PFSK-1 (cell line): Measurements from ENCODE around the gene ZC3H12C.

Experiments
- FOXP2 ChIP-seq: optimal IDR thresholded peaks from 2 replicates; pipeline ENCODE3; 2011; ENCODE audit warnings: borderline replicate concordance, control low read depth, inconsistent platforms; ENCODE audit not compliant: insufficient read depth; ENCODE audit errors: extremely low read length, extremely low read depth
- POLR2AphosphoS5 ChIP-seq: IDR thresholded peaks from 2 replicates; pipeline ENCODE4 v1.6.1; 2012; ENCODE audit warnings: low read depth, mild to moderate bottlenecking, control low read depth, low read length, moderate library complexity
- SIN3A ChIP-seq: IDR thresholded peaks from 2 replicates; pipeline ENCODE4 v1.6.1; 2012; ENCODE audit warnings: mild to moderate bottlenecking, low read length, moderate library complexity, borderline replicate concordance; ENCODE audit not compliant: insufficient read depth
- TAF1 ChIP-seq: IDR thresholded peaks from 2 replicates; pipeline ENCODE4 v1.6.1; 2012; ENCODE audit warnings: low read length, control low read depth, borderline replicate concordance; ENCODE audit not compliant: insufficient read depth
- TF ChIP-seq, protein P1 (sequence below), 2 experiments: IDR thresholded peaks; 2 replicates each; pipeline versions ENCODE4 v1.6.1 to v1.8.0; 2011 to 2012; ENCODE audit warnings: low read depth in 2 of 2, low read length in 2 of 2, control low read depth in 1 of 2, inconsistent platforms in 1 of 2, mild to moderate bottlenecking in 1 of 2, moderate library complexity in 1 of 2; ENCODE audit not compliant: insufficient read depth in 1 of 2

Gene ZC3H12C

DNA sequence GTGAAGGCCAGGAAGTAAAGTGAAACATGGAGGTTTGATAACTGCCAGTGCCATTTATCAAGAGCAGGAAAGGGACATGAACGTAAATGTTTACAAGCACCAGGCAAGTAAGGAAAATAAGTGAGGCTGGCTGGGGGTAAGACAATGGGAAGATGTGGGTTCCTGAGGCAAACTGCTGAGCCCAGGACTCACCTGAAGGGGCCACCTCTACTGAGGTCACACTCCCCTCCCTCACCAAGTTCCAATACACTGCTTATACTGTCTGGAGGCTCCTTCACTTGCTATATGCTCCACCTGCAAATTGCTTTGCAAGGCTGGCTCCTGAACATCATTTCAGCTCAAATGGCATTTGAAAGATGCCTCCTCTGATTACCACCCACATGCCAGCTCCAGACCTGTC lies 10.3 kb upstream of the ZC3H12C start:
- no peak for TF ChIP-seq SIN3A
- no peak for TF ChIP-seq FOXP2
- no peak for TF ChIP-seq TAF1
- TF ChIP-seq, protein P1, sequence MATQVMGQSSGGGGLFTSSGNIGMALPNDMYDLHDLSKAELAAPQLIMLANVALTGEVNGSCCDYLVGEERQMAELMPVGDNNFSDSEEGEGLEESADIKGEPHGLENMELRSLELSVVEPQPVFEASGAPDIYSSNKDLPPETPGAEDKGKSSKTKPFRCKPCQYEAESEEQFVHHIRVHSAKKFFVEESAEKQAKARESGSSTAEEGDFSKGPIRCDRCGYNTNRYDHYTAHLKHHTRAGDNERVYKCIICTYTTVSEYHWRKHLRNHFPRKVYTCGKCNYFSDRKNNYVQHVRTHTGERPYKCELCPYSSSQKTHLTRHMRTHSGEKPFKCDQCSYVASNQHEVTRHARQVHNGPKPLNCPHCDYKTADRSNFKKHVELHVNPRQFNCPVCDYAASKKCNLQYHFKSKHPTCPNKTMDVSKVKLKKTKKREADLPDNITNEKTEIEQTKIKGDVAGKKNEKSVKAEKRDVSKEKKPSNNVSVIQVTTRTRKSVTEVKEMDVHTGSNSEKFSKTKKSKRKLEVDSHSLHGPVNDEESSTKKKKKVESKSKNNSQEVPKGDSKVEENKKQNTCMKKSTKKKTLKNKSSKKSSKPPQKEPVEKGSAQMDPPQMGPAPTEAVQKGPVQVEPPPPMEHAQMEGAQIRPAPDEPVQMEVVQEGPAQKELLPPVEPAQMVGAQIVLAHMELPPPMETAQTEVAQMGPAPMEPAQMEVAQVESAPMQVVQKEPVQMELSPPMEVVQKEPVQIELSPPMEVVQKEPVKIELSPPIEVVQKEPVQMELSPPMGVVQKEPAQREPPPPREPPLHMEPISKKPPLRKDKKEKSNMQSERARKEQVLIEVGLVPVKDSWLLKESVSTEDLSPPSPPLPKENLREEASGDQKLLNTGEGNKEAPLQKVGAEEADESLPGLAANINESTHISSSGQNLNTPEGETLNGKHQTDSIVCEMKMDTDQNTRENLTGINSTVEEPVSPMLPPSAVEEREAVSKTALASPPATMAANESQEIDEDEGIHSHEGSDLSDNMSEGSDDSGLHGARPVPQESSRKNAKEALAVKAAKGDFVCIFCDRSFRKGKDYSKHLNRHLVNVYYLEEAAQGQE (IDR thresholded peaks at IDR 0.05; ENCODE audit: insufficient read depth in 1 of 2, low read depth in 2 of 2, low read length in 2 of 2), result no peak

DNA sequence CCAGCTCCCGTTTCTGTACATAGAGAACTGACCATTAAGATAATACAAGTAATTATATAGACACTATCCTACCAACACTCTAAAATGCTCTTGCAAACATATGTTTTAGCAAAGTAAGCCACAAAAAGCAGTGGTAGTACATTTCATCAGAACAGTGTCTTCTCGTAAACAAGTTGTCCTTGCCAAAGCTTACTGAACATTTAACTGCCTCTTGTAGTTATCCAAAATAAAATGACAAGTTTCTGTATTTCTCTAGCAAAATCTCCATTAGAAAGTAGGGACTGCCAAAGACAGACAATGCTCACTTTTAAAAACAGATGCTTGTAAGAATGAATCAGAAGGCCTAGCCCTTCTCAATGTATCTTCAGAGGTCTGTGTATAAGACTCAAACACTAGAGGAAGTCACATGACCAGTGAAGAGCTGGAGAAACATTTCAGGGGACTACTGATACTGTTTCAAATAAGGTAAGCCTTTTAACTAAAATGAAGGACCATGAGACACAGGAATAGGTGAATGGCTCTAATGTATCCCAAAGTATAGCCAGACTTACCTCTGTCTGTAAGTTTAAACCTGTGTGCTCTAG lies 7.8 kb upstream of the ZC3H12C start:
- TF ChIP-seq POLR2AphosphoS5 (no peak), FOXP2 (no peak), SIN3A (no peak), TAF1 (no peak)
- TF ChIP-seq, protein P1 (IDR thresholded peaks at IDR 0.05; ENCODE audit: insufficient read depth in 1 of 2, low read depth in 2 of 2, low read length in 2 of 2), result no peak

DNA sequence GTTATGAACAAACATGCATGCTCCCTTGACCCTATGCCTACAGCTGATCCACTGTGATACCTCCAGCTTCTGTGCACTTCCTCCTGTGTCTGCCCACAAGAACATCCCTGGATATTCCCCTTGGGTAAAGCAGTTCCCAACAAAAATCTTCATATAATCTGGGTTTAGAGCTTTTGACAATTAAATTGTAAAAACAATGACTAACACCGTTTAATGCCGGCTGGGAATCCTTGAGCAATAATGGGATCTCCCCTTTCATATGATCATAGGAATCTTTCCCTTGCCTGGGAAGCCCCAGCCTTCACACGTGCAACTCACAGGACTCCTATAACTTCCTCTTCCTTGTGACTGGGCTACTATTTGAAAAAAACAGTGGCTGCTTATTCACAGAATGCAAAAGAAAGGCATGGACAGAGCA lies 6.3 kb upstream of the ZC3H12C start:
- TF ChIP-seq POLR2AphosphoS5 (no peak), SIN3A (no peak), TAF1 (no peak), FOXP2 (no peak)
- TF ChIP-seq, protein P1 (IDR thresholded peaks at IDR 0.05; ENCODE audit: insufficient read depth in 1 of 2, low read depth in 2 of 2, low read length in 2 of 2), result no peak

DNA sequence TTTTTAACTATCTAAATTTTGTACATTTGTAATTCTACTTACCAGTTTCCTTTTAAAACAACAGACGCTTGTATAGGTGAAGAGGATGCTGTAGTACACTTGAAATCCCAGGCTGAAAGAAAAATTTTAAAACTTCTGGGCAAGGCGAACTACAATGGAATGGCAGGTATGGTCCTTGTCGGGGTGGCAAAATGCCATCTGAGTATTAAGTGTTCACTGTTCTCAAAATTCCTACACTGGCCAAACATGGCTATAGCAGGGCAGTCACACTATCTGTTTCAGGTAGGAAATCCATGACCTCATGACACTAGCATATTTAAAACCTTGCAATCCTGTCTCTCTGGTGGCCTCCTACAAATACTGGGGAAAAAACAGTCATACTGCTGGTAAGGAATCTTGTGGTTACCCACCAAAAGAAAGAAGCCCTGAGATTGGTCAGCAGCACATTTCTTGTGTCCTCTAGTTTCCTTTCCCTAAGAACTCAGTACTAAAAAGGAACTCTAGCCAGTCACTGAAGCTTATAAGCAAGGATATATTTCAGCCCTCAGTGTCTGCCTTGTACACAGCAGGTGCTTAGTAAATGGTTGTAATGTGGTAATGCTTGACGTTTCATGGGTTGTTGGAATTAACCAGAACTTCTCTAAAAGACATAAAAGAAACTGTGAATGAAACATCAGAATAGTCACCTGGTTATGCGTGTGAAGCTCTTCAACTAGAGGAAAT lies 5.2 kb upstream of the ZC3H12C start:
- TF ChIP-seq POLR2AphosphoS5 (no peak), TAF1 (no peak)

DNA sequence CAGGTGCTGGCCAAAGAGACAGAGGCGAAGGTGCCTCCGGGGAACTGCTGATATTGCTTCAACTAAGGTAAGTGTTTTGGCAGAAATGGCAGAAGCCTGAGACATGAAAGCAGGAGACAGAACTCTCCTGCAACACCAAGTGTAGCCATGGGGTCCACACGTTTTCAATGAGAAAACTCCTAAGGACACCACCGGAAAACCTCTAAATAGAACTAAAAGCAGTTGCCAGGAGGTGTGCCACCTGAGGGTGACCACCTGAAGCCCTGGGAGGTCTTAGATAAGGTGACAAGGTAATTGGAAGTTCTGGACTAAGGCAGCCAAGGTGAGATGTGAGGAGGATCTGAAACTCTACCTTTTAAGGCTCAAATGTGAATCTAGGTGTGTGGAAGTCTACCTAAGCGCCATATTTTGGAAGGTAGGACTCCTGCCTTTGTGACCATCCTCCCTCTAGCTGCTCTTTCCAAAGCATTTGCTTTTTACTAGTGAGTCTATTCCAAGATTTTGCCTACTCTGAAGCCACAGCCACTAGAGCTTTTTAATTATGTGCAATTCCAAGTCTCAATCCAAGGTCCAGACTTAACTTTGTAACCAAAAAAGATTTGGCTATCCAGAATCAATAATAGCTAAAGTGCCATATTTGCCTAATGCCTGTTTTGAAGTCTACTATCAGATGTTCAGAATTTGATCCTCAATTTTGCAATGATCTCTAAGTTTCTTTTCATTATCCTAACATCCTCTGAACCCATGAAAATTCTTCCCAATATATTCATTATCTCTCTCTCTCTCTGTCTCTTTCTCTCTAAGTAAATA lies 4.5 kb upstream of the ZC3H12C start:
- TF ChIP-seq TAF1, result no peak
- TF ChIP-seq, protein P1 (IDR thresholded peaks at IDR 0.05; ENCODE audit: insufficient read depth in 1 of 2, low read depth in 2 of 2, low read length in 2 of 2), result no peak
- no peak for TF ChIP-seq SIN3A
- TF ChIP-seq POLR2AphosphoS5, result no peak
- no peak for TF ChIP-seq FOXP2
